HepG2 (cell line): Measurements from ENCODE around the gene NEURL1B. TPM values are rescaled to one million over a fixed set of nuclear protein-coding genes. Genes with fewer than 3 reads are reported as not detected.

Source experiments
- NFYB ChIP-seq: sonication (generic); formaldehyde crosslinking; IDR thresholded peaks from 2 replicates; pipeline ENCODE4 v1.4.0; 2020; ENCODE audit warnings: missing genetic modification reagents
- NFYC ChIP-seq: IDR thresholded peaks from 2 replicates; pipeline ENCODE4 v1.6.1; 2016; ENCODE audit warnings: missing genetic modification reagents, missing compliant biosample characterization
- POLR2G ChIP-seq: fragments of 200-400 bp; formaldehyde crosslinking; IDR thresholded peaks from 2 replicates; pipeline ENCODE4 v1.6.1; 2018; ENCODE audit warnings: mild to moderate bottlenecking, low read depth, low read length, moderate library complexity
- PRDM10 ChIP-seq: sonication (generic); formaldehyde crosslinking; IDR thresholded peaks from 2 replicates; pipeline ENCODE4 v1.4.0; 2020; ENCODE audit warnings: low read depth, missing genetic modification reagents
- RXRB ChIP-seq: IDR thresholded peaks from 2 replicates; pipeline ENCODE4 v1.6.1; 2016; ENCODE audit warnings: borderline replicate concordance, missing genetic modification reagents, missing compliant biosample characterization
- TARDBP ChIP-seq: sonication (generic); formaldehyde crosslinking; IDR thresholded peaks from 2 replicates; pipeline ENCODE4 v1.8.0; 2022; ENCODE audit warnings: mild to moderate bottlenecking, missing genetic modification reagents
- ZNF280D ChIP-seq: sonication (generic); formaldehyde crosslinking; IDR thresholded peaks from 2 replicates; pipeline ENCODE4 v1.5.1; 2020; ENCODE audit warnings: mild to moderate bottlenecking, missing genetic modification reagents
- ZNF343 ChIP-seq: sonication (generic); formaldehyde crosslinking; IDR thresholded peaks from 2 replicates; pipeline ENCODE4 v1.4.0; 2020; ENCODE audit warnings: mild to moderate bottlenecking, missing genetic modification reagents
- ZNF574 ChIP-seq: sonication (generic); formaldehyde crosslinking; IDR thresholded peaks from 2 replicates; pipeline ENCODE4 v1.4.0; 2020; ENCODE audit warnings: missing genetic modification reagents
- ZXDC ChIP-seq: sonication (generic); formaldehyde crosslinking; IDR thresholded peaks from 2 replicates; pipeline ENCODE4 v1.5.0; 2020; ENCODE audit warnings: mild to moderate bottlenecking, missing genetic modification reagents
- polyA plus RNA-seq, 8 experiments: library from polyadenylated mRNA; depleted of rRNA in 3 of 8; stranded (reverse) in 7 of 8; unstranded in 1 of 8; fragments of >200 nt; fragmentation: Illumina TruSeq in 4 of 8; extraction: Trizol in 4 of 8; gene quantifications; 2 replicates each; pipeline versions ENCODE4 v1.2.1 to v1.2.3, GENCODE V29; 2011 to 2016; ENCODE audit warnings: low read depth in 4 of 8, missing spikeins in 1 of 8, mixed read lengths in 1 of 8; ENCODE audit not compliant: insufficient read depth in 1 of 8
- total RNA-seq, 5 experiments: library from RNA; depleted of rRNA; stranded (reverse); fragments of >200 nt; fragmentation: Illumina TruSeq; extraction: Trizol; gene quantifications; 2 replicates each; pipeline ENCODE4 v1.2.3, GENCODE V29; 2016; ENCODE audit warnings: low read depth in 1 of 5

NEURL1B gene
- total and polyA plus RNA-seq, 2 of the 13 experiments (the other 11 are each of a cell fraction or from before 2014, with no cell fraction given): 0.09 to 0.13 TPM

GRCh38 chr5:172659909-172660628 lies 19.0 kb downstream of the NEURL1B start (continued):
- TF ChIP-seq ZXDC (CRISPR knock-in tag) (no peak), ZNF280D (CRISPR knock-in tag) (no peak), ZNF574 (CRISPR knock-in tag) (peak; percentile 62), RXRB (peak; percentile 50), TARDBP (CRISPR knock-in tag) (peak; percentile 62), NFYC (CRISPR knock-in tag) (peak; percentile 32; the same call in 1 of the 2 replicates), ZNF343 (CRISPR knock-in tag) (no peak), POLR2G (0 out of 2 replicates have a peak, but pooled peaks have one; percentile 27), NFYB (CRISPR knock-in tag) (peak; percentile 50; the same call in 1 of the 2 replicates), PRDM10 (CRISPR knock-in tag) (peak; percentile 69)
